ENCODE data around the gene ZNF57. TPM values are rescaled to one million over a fixed set of nuclear protein-coding genes. Genes with fewer than 3 reads are reported as not detected.

ZNF57 gene
- total and polyA plus RNA-seq, 2 experiments from 2014 or later = 6.4 to 10.8 TPM

- Histone ChIP-seq H2AFZ (0 out of 2 replicates have a peak overlapping the region, but pooled peaks have one; percentile 0), H3K27ac (ENCODE audit: low read depth) (peak overlapping the region; percentile 30), H3K4me1 (ENCODE audit: insufficient read depth) (peaks cover 8% of the 10 kb centered on the region), H3K9me2 (ENCODE audit: insufficient read depth) (no peaks in the 10 kb centered on the region), H4K20me1 (replicated peaks; ENCODE audit: insufficient read depth) (peaks cover 9% of the 10 kb centered on the region; the same call in 1 of the 2 replicates), H3K79me2 (replicated peaks; ENCODE audit: insufficient read depth) (peaks cover 14% of the 10 kb centered on the region), H3K4me3 (peak overlapping the region; percentile 68), H3K27me3 (ENCODE audit: insufficient read depth) (no peaks in the 10 kb centered on the region), H3F3A (replicated peaks; ENCODE audit: low read depth) (0 out of 2 replicates have a peak, but pooled peaks cover 10% of the 10 kb centered on the region), H3K36me3 (ENCODE audit: insufficient read depth) (no peaks in the 10 kb centered on the region), H3K4me2 (peak overlapping the region; percentile 93)
- TF ChIP-seq STAT1 (IDR thresholded peaks at IDR 0.05; ENCODE audit: unreplicated experiment) = no peak
- Mint-ChIP-seq H3K27me3 (ENCODE audit: insufficient read depth, low read depth, poor library complexity) (peaks cover 8% of the 10 kb centered on the region), H3K4me3 (peak overlapping the region; percentile 98), H3K27ac (peak overlapping the region; percentile 97), H3K9me3 (no peaks in the 10 kb centered on the region), H3K36me3 (ENCODE audit: low read depth) (peaks cover 5% of the 10 kb centered on the region; the same call in 2 of the 3 replicates), H3K4me1 (peaks cover 6% of the 10 kb centered on the region; the same call in 2 of the 3 replicates)
- ATAC-seq (peak; percentile 28), DNase-seq (ENCODE audit: low spot score) (peak; percentile 65)
Observed at GRCh38 chr19:2949939-2950285, 49.2 kb downstream of the ZNF57 start.

DNA sequence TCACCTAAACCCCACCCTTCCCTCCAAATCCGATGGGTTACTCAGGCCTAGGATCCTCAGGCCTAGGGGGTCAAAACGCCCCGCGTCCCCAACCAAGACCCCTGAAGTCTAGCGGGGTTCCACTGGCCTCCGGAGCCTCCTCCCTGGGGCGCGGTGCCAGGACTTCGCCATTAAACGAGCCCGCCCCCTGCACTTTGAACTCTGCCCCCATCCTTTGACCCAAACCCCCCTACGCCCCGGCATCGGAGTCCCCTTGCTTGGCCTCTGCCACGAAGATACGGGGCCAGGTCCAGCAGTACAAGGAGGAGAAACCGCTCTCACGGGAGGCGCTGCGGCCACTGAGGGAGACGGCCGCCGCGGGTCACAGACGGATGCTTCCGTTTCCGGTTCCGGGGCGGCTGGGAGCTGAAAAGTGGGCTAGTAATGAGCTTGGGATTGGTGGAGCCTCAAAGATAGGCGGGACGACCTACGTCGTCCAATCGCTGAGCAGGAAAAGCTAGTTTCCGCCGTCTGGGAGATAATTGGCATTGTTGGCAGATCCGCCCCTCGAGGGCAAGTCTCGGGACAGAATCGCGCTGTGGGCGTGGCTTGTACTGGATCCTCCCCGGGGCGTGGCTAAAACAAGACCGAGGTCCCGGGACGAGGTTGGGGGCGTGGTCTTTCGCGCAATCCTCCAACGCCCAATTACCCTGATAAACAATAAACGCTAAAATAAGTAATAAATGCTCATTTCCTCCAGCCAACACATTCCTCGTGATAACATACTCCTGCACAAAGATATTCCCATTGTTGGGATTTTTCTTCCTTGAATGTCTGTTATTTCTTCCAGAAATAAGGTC is 49.8 kb downstream of the ZNF57 start:
- Histone ChIP-seq H3K9me2 (ENCODE audit: insufficient read depth) (no peaks in the 10 kb centered on the region), H2AFZ (0 out of 2 replicates have a peak overlapping the region, but pooled peaks have one; percentile 0), H3K27ac (ENCODE audit: low read depth) (peak overlapping the region; percentile 30), H3F3A (replicated peaks; ENCODE audit: low read depth) (0 out of 2 replicates have a peak, but pooled peaks cover 10% of the 10 kb centered on the region), H3K79me2 (replicated peaks; ENCODE audit: insufficient read depth) (peaks cover 14% of the 10 kb centered on the region), H3K27me3 (ENCODE audit: insufficient read depth) (no peaks in the 10 kb centered on the region), H3K4me1 (ENCODE audit: insufficient read depth) (peaks cover 8% of the 10 kb centered on the region), H4K20me1 (replicated peaks; ENCODE audit: insufficient read depth) (peaks cover 9% of the 10 kb centered on the region; the same call in 1 of the 2 replicates), H3K4me2 (peak overlapping the region; percentile 93), H3K4me3 (peak overlapping the region; percentile 68), H3K36me3 (ENCODE audit: insufficient read depth) (no peaks in the 10 kb centered on the region)
- ATAC-seq = peak; percentile 97
- peak; percentile 85 for TF ChIP-seq ETS1 (IDR thresholded peaks at IDR 0.05)
- TF ChIP-seq CREB1 (CRISPR knock-in tag; IDR thresholded peaks at IDR 0.05; ENCODE audit: low read depth) = peak; percentile 69
- TF ChIP-seq NANOG (IDR thresholded peaks at IDR 0.05; ENCODE audit: borderline replicate concordance) = no peak
- TF ChIP-seq POLR2AphosphoS5 (IDR thresholded peaks at IDR 0.05; ENCODE audit: low read depth) = peak; percentile 98
- TF ChIP-seq EZH2 (IDR thresholded peaks at IDR 0.05; ENCODE audit: low read depth, unreplicated experiment) = no peak
- TF ChIP-seq ZNF462 (CRISPR knock-in tag; IDR thresholded peaks at IDR 0.05) = no peak
- peak overlapping the region; percentile 98 for H3K4me3 Mint-ChIP-seq
- DNase-seq (ENCODE audit: low spot score) = peak; percentile 99
- H3K27ac Mint-ChIP-seq = peak overlapping the region; percentile 97
- peaks cover 5% of the 10 kb centered on the region; the same call in 2 of the 3 replicates for H3K36me3 Mint-ChIP-seq (ENCODE audit: low read depth)
- H3K4me1 Mint-ChIP-seq = peaks cover 6% of the 10 kb centered on the region; the same call in 2 of the 3 replicates
- peaks cover 4% of the 10 kb centered on the region for H3K27me3 Mint-ChIP-seq (ENCODE audit: insufficient read depth, low read depth, poor library complexity)
- H3K9me3 Mint-ChIP-seq = no peaks in the 10 kb centered on the region
